Mesothelial cell of epicardium (in vitro differentiated cells): Measurements from ENCODE around the gene ANK2. TPM values are rescaled to one million over a fixed set of nuclear protein-coding genes. Genes with fewer than 3 reads are reported as not detected.

ENCODE experiments used
- DNase-seq, 2 experiments: peaks; one replicate each; pipeline ENCODE4 v3.0.0; 2021; ENCODE audit warnings: low spot score in 2 of 2; ENCODE audit not compliant: unreplicated experiment in 2 of 2
- H3K27ac Mint-ChIP-seq: 2 replicates; pipeline ENCODE4 v1.8.0; 2021; ENCODE audit warnings: mixed read lengths
- H3K27me3 Mint-ChIP-seq: 2 replicates; pipeline ENCODE4 v1.8.0; 2021; ENCODE audit warnings: low read depth, mixed read lengths
- H3K36me3 Mint-ChIP-seq: 2 replicates; pipeline ENCODE4 v1.8.0; 2021; ENCODE audit warnings: mixed read lengths
- H3K4me1 Mint-ChIP-seq: 2 replicates; pipeline ENCODE4 v1.8.0; 2021; ENCODE audit warnings: mixed read lengths
- H3K4me3 Mint-ChIP-seq: 2 replicates; pipeline ENCODE4 v1.8.0; 2021; ENCODE audit warnings: mild to moderate bottlenecking, moderate library complexity, mixed read lengths
- H3K9me3 Mint-ChIP-seq: 2 replicates; pipeline ENCODE4 v1.8.0; 2021; ENCODE audit warnings: mixed read lengths
- CTCF ChIP-seq: fragments of 200-600 bp; sonication (generic); IDR thresholded peaks from one replicate; pipeline ENCODE4 v1.5.0; 2021; ENCODE audit warnings: antibody characterized with exemption; ENCODE audit not compliant: unreplicated experiment
- total RNA-seq: library from RNA; stranded (reverse); gene quantifications from 3 replicates; pipeline ENCODE4 v1.2.1, GENCODE V29; 2021

The ANK2 gene
- total RNA-seq, 1 donor from 2014 or later: 9.2 TPM

DNA sequence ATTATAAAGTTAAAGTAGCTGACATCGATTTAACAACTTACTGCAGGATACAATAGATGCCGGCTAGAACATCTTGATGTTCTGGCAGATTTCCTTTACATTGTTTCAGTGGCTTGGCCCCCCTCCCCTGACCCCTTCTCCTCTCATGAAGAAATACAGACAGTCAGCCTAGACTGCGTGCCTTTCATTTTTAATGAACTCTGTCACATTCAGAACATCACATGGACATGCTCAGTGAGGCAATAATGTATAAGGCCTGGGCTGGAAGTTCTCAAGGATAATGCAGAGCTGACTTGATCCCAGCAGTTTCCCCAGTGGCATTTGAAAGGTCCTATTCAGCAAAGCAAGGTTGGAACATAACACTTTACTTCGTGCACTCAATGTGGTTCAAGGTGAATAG is 239.2 kb downstream of the ANK2 start:
- H3K36me3 Mint-ChIP-seq: no peaks in the 10 kb centered on the region
- no peaks in the 10 kb centered on the region for H3K27me3 Mint-ChIP-seq
- H3K27ac Mint-ChIP-seq: no peak overlapping the region
- peaks cover 9% of the 10 kb centered on the region for H3K4me1 Mint-ChIP-seq
- DNase-seq: no peak
- H3K9me3 Mint-ChIP-seq: no peaks in the 10 kb centered on the region
- no peak overlapping the region for H3K4me3 Mint-ChIP-seq
- no peak for TF ChIP-seq CTCF

DNA sequence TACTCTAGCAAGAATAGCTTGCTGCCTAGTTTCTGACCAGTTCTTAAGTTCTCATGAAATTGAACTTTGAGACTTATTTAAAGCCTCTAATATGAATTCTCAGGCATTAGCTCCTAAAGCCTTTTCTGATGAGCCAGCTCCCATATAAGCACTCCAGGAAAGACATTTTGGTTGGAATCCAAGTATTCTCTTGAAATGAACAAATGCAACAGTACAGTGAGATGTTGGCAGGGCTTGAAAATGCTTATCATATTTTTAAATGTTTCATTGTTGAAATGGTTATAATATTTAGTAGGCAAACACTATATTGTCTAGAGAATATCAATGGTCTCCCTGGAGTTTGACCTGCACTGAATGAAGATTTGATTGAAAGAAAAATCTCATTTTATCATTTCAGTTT is 240.3 kb downstream of the ANK2 start:
- H3K27me3 Mint-ChIP-seq: no peaks in the 10 kb centered on the region
- H3K27ac Mint-ChIP-seq: no peak overlapping the region
- H3K9me3 Mint-ChIP-seq: no peaks in the 10 kb centered on the region
- H3K4me1 Mint-ChIP-seq: peaks cover 16% of the 10 kb centered on the region
- no peak for TF ChIP-seq CTCF
- no peaks in the 10 kb centered on the region for H3K36me3 Mint-ChIP-seq
- no peak overlapping the region for H3K4me3 Mint-ChIP-seq
- no peak for DNase-seq

GRCh38 chr4:113290666-113291065 is 241.2 kb downstream of the ANK2 start:
- Mint-ChIP-seq H3K27ac (no peak overlapping the region), H3K36me3 (no peaks in the 10 kb centered on the region), H3K4me3 (no peak overlapping the region), H3K27me3 (no peaks in the 10 kb centered on the region), H3K9me3 (no peaks in the 10 kb centered on the region), H3K4me1 (peaks cover 24% of the 10 kb centered on the region)
- DNase-seq: no peak
- TF ChIP-seq CTCF: no peak

DNA sequence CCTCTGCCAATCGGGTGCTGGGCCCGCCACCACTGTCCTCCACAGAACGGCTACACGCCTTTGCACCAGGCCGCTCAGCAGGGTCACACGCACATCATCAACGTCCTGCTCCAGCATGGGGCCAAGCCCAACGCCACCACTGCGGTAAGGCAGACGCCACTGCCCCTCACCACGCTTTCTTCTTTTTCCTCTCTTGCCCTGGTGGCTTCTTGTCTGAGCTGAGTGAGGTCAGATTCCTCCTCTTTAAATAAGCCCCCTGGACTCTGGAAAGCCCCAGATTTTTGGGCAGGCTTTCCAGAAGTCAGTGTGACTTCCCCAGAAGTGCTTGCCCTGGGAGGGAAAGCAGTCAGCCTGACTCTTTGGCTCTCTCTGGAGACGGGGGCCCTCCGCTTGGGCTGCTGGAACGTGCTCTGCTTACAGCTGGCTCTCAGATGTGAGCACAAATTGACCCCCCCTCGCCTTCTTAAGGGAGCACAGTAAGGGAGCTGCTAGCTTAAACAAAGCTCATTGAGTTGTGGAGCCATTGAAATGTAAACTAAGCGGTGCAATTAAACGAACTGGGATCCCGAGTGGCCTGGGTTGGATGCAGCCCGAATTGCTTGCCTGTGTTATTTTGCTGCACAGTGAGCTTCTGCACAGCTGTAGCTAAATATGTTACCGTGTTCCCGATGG is 243.1 kb downstream of the ANK2 start:
- TF ChIP-seq CTCF: no peak
- no peaks in the 10 kb centered on the region for H3K36me3 Mint-ChIP-seq
- no peak overlapping the region for H3K4me3 Mint-ChIP-seq
- peaks cover 25% of the 10 kb centered on the region for H3K4me1 Mint-ChIP-seq
- H3K27me3 Mint-ChIP-seq: no peaks in the 10 kb centered on the region
- H3K9me3 Mint-ChIP-seq: no peaks in the 10 kb centered on the region
- DNase-seq: no peak
- no peak overlapping the region for H3K27ac Mint-ChIP-seq

DNA sequence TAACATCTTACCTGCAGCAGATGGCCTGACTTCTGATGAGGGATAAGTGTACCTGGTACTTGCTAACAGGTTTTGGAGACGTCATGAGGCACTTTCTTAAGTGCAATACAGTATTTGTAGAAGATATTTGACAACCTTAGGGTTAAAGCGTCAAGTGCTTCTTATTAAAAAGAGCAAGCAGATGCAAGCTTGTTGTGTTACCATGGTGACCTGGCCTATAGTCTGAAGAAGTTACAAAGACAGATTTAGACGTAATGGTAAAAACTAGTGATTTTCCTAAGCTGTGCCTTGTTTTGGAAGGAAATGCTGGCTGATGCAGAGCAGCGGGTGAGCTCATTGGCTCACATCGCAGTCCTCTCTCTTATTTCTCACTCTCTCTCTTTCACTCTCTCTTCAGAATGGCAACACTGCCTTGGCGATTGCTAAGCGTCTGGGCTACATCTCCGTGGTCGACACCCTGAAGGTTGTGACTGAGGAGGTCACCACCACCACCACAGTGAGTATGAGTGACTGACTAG is 243.6 kb downstream of the ANK2 start:
- Mint-ChIP-seq H3K9me3 (no peaks in the 10 kb centered on the region), H3K27me3 (no peaks in the 10 kb centered on the region), H3K4me3 (no peak overlapping the region), H3K27ac (no peak overlapping the region), H3K36me3 (no peaks in the 10 kb centered on the region), H3K4me1 (peaks cover 25% of the 10 kb centered on the region)
- TF ChIP-seq CTCF: no peak
- DNase-seq: no peak
